GM15510 (cell line): ENCODE results near the gene ZER1.

Experiments
- POLR2A ChIP-seq: IDR thresholded peaks from 3 replicates; pipeline ENCODE4 v1.6.1; 2011; ENCODE audit warnings: borderline replicate concordance; ENCODE audit not compliant: insufficient read length; ENCODE audit errors: extremely low read depth

The ZER1 gene

DNA sequence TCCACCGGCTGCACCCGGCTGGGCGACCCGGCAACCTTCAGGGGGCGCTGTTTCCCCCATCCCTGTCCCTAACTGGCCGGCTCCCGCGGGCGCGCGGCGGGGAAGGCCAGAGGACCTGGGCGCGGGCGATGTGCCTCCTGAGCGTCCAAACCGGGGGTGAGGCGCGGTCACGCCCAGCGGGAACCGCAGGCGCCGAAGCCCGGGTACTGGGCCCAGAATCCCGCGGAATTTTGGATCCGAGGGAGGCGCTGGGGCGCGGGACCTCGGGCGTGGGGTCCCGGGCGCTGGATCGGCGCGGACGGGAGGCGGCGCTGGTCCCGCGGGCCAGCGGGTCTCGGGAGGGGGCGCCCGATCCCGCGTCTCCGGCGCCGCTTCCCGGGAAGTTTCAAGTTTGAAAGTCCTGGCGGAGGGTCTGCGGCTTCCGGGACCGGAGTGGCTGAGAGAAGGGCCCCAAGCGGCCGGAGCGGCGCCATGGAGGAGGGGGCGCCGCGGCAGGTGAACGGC is 69.2 kb downstream of the ZER1 start, which contains the start of gene PKN3:
TSS of gene PKN3 (plus strand) at position 59 of the 504 bp plus-strand sequence. CDS start at position 472, 413 bp downstream.
- TF ChIP-seq POLR2A: peak; percentile 45

- TF ChIP-seq POLR2A: no peak
These were observed 70.4 kb downstream of the ZER1 start for GRCh38 chr9:128701227-128701854.

GRCh38 chr9:128696923-128697707 is 74.6 kb downstream of the ZER1 start:
- TF ChIP-seq POLR2A: peak; percentile 12

DNA sequence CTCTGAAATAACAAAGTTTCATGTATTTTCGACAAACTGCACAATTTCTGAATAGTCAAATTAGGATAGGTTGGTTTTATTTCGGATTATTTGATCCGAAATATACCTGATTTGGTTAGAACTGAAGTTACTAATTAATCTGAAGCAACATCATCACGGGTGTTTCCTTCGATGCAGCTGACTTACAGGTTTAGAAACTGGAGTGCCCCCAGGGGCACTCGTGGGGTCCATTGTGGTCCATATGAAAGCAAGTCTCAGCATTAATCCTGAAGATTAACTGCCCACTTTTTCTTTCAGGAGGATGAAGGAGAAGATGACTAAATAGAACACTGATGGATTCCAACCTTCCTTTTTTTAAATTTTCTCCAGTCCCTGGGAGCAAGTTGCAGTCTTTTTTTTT is 77.4 kb downstream of the ZER1 start:
- no peak for TF ChIP-seq POLR2A

GRCh38 chr9:128690684-128691034 is 81.1 kb downstream of the ZER1 start:
- TF ChIP-seq POLR2A: no peak

DNA sequence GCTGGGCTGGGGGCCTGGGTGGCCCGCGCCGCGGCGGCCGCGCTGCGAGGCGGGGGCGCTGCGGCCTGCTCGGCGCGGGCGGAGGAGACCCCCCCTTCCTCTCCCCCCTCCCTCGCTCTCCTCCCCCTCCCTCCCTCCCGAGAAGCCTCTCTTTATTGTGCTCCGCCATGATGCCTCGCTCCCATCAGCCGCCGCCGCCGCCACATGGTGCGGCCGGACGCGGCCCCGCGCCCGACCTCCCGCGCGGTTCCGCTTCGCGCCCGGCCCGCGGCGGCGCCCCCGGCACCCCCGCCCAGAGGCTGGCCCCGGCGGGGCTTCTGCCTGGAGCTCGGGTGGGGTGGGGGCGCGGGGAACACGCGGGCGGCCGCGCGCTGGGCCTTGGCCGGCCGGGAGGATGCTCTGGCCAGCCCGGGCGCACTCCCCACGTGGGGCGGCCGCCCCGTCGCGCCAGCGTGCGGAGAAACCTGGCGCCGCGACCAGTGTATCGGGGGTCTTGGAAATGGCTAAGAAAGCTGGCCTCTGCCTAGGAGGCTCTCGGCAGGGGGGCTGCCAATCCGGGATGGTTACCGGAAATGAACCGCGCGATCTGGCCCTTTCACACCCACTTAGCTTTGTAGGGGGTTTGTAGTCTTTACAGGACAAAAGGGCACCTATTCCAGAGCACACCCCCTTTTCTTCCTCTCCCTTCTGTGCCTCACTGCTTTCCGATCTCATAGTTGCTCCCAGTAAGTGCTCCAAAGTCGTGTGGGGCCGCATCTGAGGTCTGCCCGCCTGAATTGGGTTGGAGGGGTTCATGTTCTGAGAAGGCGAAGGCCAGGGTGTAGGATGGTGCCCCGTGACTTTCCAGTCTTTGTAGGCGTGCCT is 81.7 kb downstream of the ZER1 start:
- TF ChIP-seq POLR2A: peak; percentile 16

- TF ChIP-seq POLR2A: no peak
These were observed 82.4 kb downstream of the ZER1 start for GRCh38 chr9:128689293-128689774.

DNA sequence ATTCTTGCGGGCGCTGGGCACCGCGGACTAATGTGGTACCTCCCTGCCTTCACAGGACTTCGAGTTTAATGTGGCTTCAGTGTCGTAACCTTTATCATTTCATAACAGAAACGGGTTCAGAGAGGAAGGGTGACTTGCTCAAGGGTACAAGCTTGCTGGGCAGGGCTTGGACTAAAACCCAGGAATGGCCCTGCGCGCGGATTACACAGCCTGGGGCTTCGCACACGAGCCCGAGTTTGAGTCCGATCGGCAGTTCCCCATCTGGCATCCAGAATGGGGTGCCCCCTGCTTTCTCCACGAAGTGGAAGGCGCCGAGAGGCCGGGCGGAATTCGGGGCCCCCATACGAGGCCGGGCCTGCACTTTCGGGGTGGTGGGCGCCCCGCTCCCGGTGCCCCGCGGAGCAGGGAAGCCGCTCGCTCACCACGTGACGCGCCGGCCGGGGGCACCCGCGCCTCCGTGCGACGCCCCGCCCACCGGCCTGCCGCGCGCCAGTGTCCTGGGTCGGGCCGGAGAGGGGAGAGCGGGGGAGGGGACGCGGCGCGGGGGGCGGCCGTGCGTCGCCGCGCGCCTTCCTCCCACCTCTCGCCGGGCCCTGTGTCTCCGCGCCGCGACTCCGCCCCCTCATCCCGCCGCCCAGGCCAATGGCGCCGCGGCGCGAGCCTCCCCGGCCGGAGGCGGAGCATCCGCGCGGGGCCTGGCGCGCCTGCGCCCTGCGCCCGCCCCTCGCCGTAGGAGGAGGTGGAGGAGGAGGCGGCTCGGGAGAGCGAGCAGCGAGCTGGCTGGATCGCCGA is 83.0 kb downstream of the ZER1 start, which contains the start of gene SET:
TSS of gene SET (plus strand) at position 722 of the 792 bp plus-strand sequence. CDS start 361 bp downstream, outside the sequence.
- peak; percentile 94 for TF ChIP-seq POLR2A

GRCh38 chr9:128687453-128687852 is 84.3 kb downstream of the ZER1 start:
- TF ChIP-seq POLR2A: no peak

GRCh38 chr9:128685636-128686489 is 85.9 kb downstream of the ZER1 start:
- TF ChIP-seq POLR2A: no peak

GRCh38 chr9:128684325-128685199 is 87.2 kb downstream of the ZER1 start:
- peak; percentile 94 for TF ChIP-seq POLR2A

DNA sequence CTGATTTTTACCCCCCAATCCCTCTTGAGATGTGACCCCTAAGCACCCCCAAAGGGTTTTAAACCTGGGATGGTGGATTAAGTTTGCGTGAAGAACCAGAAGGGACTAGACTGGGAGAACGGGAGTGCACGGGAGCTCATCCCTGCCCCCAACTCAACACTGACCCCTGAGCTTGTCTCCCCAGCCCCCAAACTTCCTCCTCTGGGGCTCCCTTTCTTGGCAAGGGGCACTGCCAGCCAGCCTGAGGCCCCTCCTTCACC is 87.7 kb downstream of the ZER1 start:
- no peak for TF ChIP-seq POLR2A
